Ecto neural progenitor cell (in vitro differentiated cells): ENCODE measurements around the gene FCF1.

Experiments
- DNase-seq: peaks from one replicate; pipeline ENCODE4 v3.0.0-alpha.2; 2018; ENCODE audit warnings: low spot score

FCF1 gene, protein sequence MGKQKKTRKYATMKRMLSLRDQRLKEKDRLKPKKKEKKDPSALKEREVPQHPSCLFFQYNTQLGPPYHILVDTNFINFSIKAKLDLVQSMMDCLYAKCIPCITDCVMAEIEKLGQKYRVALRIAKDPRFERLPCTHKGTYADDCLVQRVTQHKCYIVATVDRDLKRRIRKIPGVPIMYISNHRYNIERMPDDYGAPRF

DNA sequence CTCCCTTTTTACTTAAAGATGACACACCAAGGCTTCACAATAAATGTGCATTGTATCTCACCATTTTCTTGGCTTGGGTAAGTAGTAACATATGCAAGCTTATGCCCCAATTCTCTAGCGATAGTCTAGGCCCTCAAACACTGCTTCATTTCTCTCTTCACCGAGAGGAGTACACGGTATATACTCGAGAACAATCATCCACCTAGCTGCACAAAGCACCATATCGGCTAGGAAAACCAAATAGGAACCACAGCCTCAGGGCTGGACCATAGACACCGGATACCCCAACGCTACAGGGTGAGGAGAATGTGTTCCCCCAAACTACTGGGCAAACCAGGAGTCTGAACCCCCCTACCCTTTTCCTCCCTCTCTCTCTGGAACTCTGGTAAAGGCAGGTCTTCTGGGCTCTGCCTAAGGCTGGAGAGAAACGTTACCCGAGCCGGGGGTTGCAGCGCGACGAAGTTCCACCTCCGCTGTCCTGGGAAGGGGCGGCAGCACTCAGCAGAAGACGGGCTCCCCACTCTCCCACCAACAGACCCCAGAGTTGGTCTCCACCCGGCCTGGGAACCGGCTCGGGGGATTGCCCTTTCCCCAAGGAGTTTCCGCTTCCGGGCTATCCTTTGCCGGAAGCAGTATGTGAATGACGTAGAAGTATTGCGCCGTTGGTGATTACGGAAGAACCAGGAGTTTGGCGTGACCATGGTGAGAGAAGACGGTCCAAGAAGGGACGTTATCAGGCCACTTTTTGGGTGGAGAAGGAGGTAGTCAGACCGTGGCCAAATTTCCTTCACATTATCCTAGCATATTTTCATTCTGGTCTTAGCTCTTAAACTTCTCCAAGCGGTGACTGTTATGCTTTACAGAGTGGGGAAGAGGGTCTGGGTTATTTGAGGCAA, at the start of gene FCF1, which contains the start of gene AREL1:
FCF1 (plus strand) TSS at position 646 of the 896 bp plus-strand sequence; CDS start at position 700, 54 bp downstream.
AREL1 (minus strand) TSS at position 582 of the 896 bp plus-strand sequence. CDS start 27,465 bp downstream, outside the sequence.
- peak; percentile 86 for DNase-seq

DNA sequence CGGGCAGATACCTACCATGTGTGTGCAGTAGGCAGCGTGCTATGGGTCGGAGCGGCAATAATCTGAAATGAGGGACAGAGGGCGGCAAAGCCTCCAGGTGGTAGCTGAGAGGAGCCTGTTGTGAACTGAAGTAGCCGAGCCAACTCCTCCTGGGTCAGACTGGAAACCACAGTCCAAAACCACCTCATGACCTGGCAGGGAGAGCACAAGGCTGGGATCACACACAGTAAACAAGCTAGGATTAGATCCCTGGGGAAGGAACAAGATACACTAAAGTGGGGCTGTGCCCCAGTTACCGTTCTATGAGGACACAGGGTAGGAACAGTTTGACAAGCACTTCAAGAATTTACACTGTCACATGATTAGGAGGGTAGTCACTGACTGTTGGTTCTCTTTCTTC, 49.1 kb upstream of the FCF1 start:
- DNase-seq, result no peak

DNA sequence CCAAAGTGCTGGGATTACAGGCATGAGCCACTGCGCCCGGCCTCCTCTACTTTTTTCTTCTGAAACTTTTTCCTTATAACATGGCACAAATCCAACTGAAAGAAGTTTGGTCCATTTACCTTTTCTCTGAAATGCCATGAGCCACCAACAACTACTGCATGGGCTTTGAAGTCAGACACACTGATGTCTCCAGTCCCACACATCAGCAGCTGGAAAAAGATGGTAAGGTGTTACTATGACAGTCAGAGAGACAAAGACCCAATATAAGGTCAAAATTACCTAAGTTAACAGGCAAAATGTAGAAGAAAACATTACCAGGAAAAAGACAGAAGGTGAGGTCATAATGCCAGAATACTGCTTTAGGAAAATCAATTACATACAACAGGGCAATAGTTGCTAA, 48.2 kb upstream of the FCF1 start:
- DNase-seq, result no peak

DNA sequence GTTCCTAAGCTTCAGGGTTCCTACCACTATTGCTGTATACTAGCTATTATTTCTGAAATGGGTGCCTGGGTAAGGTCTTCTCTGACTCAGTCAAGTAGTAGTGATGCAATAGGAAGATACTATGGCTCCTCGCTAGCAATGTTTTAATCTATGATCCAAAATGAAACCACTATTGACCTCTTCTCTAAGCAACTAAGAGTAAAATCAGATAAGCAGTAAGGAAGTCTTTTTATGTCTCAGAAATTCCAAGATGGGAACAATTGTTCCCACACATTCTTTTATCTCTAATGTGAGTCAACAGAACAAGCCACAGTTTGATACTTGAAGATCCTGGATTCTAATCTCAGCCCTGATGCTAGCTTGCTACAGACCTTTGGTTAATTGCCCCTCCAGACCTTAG, 45.2 kb upstream of the FCF1 start:
- DNase-seq, result no peak

DNA sequence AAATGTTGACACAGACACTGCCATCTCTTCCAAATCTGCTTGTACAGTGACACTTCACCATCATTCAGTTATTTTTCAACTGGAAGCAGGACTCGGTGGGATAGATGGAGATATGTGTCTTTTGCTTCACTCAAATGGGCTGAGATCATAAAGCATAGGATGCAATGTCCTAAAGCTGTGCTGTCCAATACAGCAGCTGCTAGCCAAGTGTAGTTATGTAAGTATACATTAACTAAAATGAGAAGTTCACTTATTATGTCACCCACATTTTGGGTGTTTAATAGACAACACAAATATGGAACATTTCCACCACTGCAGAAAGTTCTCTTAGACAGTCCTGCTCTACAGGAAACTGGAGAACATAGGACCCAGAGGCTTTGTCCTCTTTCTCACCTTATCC, 43.7 kb upstream of the FCF1 start:
- DNase-seq, result no peak

DNA sequence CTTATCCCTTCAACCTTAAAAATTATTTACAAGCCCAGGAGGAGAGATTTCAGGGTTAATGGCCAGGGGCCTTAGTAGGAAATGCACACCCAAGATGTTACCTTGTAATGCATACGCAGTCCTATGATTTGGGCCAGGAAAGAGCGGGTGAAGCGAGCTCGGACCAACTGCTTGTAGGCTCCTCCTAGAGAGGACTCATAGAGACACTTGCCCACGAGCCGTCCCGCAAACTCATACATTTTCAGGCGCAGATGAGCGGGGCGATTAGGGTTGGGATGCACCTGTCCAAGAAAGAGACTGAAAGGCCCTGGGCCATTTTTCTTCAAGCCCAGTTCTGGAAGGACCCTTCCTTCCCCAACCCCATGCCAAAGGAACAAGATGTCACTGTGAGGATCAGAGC, 43.1 kb upstream of the FCF1 start:
- DNase-seq, result no peak

DNA sequence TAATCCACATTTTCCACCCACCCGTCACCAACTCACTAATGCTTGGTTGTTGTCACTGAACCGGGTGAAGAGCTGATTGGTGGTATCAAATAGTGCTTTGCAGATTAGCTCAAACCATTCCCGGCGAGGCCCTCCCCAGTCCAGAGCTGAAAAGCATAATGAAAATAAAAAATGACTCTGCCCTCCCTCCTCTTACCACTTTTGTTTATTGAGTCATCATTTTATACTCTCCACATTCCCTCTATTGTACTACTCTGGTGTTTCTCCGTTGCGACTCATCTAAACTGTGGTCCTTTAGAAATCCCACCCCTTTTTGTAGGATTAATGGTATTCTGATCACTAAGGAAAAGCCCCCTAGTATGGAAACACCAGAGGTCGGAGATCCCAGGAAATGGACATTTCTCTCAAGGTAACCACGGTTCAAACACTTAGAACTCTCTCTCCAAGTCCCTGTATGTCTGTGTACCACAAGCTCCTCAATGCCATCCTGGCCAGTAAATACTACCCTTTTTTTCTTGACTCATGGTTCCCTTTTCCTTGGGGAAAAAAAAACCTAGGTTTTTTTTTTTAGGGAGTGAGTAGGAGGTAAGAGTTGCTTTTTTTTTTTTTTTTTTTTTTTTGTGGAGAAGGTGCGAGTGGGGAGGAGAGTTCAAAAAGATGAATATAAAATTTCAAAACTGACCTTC, 42.1 kb upstream of the FCF1 start:
- no peak for DNase-seq

DNA sequence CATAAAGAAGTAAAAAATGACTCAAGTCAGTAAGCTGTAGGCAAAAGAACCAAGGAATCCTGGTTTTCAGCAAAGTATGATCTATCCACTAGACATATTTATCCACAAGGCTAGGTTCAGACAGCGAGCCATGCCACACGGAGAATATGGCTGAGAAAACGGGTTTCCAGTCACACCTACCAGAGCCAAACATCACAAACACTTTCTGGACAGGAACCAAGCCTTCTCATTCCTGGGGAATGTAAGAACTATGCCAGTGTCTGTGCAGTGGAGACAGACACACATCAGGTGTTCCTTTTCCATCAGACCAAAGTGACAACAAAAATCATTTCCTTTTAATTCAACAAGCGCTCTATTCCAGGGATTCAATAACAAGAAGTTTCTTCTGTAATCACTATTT, 41.2 kb upstream of the FCF1 start:
- no peak for DNase-seq

DNA sequence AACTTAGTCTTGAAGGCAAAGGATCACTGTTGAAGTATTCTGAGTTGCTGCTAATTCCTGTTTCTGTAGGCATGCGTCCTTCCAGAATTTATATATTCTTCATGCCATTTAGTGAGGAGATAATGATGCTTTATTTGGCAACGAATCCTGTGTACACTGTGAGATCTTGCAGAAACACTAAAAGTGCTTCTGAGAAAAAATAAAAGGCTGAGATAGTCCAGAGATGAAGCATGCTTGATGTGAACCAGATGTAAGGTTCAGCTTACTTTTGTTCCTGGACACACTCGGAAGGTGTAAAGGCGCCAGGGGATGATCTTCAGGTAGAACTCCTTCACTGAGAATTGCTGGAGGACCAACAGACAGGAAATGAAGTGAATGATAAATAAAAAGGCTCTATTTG, 39.2 kb upstream of the FCF1 start:
- no peak for DNase-seq

DNA sequence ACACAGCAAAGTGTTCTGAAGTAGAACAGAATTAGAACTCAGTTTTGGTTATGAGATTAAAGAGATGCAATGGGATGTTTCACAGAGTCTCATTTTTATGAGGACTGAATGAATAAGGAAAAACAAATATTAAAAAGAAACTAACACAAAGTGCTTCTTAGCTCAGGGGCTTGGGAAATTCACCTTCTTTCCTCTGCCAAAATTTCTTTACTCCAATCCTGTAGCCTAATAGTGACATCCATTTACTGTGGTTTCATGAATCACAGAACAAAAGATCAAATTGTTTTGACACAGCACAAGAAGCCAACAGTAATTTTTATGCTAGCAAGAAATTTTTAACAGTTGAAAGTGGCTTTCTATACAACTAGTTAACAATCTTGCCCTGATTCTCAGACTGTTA, 37.7 kb upstream of the FCF1 start:
- no peak for DNase-seq

DNA sequence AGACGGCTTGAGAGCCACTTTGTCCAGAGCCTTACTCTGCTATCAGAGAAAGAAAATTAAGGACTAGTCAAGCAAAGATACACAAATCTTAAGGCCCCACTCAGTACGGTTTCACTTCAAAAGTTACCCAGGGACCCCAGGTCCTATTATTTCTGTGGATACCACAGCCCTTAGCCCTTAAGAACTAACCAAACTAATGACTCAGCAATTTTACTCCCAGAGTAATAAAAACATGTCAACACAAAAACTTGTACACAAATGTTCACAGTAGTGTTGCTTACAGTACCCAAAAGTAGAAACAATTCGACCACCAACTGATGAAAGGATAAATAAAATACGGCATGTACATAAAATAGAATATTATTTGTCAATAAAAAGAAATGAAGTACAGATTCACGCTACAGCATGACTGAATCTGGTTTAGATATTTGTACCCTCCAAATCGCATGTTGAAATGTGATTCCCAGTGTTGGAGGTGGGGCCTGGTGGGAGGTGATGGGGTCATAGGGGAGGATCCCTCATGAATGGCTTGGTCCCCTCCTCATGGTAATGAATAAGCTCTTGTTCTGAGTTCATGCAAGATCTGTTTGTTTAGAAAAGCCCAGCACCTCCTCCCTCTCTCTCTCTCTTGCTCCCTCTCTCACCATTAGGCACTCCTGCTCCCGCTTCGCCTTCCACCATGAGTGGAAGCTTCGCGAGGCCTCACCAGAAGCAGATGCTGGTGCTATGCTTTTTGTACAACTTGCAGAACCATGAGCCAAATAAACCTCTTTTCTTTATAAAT, 30.6 kb upstream of the FCF1 start:
- DNase-seq, result no peak

DNA sequence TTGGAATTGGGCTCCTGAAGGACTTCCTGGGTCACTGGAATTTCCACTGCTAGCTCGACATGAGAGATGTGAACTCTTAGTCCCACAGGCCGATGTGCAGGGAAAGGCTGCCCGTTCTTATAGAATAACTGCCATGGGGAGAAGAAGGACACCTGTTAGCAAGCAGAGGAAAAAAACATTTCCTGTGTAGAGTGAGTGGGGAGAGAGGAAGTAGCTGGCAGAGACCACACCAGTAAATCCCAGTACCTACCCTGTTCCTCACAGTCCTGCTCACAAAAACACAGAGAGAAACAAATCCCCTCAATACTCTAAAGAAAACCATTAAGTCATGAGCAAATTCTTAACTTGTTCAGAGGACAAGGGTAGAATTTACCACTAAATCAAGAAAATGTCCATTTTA, 29.5 kb upstream of the FCF1 start:
- DNase-seq, result no peak

DNA sequence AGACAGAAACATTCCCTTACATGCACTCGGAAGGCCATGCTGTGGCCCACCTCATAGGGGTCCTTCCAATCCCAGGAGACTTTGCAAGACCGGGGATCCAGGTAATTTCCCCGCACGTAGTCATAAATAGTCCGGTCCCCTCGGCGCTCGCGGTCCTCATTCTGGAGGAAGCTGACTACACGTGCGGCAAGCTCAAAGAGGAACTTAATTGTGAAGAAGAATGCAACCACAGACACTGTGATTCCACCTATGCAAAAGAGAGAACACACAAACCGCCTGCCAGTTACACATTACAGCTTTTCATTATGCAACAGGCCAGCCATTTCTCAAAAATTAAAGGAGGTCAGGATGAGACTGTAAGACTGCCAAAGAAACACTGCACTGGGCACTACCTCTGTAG, 28.5 kb upstream of the FCF1 start:
- DNase-seq, result no peak

DNA sequence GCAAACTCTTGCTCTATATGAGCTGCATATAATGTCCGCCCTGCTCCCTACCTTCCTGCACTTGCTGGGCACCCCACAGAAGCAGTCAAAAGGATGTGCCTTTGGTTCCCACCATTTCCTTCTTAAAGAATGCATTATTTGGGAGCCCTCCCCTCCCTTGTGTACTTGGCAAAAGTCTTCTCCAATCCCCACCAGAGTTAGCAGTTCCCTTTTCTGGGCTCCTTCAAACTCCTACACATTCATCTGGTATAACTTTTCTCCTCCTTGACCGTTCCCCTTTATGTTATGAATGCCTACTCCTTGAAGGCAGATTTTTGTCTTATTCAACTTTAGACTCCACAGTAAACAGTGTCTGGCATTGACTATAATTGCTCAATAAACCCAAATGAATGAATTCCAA, 27.9 kb upstream of the FCF1 start:
- no peak for DNase-seq

DNA sequence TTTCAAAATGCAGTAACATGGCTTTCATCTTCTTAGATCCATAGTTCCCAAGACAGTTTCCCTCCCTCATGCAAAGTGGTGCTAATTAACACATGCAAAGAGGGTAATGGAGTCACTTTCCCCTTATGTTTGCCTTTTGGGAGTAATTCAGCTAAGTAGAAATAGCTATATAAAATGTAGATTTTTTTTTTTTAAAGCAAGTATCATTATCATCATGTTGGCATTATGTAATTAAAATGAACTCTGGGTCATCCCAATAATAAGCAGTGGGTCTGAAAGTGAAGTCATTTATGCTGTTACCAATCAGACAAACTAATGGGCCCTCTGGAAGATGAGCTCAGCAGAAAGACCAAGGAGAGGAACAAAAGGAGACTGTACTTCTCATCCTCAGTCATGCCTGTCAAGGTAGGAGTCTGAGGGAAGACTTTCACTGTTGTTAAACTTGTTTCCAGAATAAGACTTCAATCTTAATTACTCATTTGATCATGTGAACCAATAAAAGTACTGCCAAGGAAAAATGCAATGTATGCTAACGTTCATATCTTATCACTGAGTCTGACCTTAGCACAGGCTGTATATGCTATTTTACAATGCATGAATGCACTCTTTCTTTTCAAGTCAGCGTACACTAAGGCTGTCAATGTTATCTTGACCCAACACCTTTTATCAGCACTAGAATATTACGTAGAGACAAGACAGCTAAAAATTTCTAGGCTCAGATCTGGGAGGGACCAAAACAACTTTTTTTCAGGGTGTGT, 26.8 kb upstream of the FCF1 start:
- no peak for DNase-seq

DNA sequence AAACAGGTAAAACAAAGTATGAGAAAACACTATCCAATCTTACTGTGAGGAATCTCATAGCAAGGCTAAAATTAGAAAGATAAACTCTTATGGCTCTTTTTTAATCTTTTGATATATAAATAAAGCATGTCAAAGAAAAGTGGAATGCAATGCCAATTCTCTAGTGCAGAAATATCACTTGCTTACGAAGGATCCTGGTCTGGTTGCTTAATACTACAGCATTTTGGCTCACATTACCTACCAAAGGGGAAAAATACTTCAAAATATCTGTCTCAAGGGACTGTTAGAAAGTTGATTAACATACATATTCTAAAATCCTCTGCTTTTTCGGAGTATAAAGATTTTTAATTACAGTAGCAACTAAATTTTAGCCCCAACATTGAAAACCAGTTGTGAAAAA, 21.5 kb upstream of the FCF1 start:
- no peak for DNase-seq

DNA sequence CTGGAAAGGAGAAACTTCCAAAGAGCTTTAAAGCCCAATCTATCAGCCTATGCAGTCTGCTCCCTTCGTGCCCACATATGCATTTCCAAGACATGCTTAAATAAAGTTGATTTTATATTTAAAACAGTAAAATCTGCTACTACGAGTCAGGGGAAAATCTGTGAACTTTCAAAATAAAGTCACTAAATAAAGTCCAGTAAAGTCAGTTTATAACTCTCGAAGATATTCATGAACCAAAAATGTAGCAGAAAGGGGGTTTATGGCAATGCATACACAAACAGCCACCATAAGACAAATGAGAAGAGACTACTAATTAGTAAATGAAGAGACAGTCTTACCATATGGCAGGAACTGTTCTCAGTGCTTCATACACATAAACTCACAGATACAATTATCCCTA, 19.8 kb upstream of the FCF1 start:
- no peak for DNase-seq

DNA sequence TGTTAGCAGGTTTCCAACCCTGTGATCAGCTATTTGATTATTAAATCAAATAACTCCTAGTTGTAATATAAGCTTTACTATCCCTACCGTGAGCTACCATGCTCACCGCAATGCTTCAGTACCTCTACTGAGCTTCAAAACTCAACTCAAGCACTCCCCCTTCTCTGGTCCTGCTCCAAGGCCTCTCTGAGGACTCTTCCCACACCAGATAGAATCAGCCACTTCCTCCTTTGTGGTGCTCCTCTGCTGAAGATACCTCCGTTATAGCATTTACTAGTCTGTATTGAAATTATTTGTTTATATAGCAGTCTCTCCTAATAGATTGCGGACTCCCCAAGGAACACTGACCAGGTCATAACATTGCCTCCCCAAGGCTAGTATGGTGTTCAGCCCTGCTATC, 17.5 kb upstream of the FCF1 start:
- DNase-seq, result no peak

DNA sequence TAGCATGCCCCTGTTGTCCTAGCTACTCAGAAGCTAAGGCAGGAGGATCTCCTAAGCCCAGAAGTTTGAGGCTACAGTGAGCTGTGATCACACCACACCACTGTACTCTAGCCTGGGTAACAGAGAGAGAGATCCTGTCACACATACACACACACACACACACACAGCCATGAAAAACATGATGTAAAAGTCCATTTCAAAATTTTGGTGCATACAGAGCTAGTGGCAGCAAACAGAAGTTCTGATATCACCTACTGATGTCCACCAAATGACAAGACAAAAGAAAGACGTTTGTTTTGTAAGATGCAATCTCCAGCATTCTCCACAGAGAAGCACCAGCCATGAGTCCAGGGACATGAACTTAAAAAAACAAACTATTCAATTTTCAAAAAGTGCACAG, 15.9 kb upstream of the FCF1 start:
- DNase-seq, result no peak

DNA sequence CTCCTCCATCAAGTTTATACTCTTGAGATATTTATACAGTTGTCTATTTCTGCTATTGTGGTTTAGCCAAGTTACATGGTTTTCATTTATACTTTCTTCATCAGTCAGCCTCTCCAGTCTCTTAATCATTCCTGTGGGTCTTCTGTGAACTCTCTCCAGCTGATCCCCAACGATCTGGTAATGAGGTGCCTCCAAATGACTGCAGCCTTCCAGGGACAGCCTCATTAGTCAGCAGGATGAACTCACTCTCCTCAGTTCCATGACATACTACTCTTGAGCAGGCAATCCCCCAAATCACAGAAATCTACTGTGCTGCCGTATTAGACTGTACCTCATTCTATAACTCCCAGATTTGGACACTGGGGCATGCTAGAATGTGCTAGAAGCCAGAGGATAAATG, 15.4 kb upstream of the FCF1 start:
- DNase-seq, result no peak

DNA sequence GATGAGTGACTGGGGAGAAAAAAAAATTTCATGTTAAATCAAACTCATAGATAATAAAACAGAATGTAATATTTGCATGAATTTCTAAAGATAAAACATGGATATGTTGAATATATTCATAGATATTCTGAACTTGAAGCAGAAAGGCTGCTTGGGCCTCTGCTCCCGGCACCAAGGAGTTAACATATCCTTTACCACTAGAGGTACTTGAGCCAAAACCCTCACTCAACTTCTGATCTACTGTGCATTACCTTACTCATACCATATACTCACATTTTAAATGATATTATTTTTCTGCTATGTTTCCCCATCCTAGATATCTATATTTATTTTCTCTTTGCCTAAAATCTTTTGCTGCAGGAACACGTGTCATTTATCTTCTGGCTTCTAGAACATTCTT, 15.0 kb upstream of the FCF1 start:
- DNase-seq, result no peak

DNA sequence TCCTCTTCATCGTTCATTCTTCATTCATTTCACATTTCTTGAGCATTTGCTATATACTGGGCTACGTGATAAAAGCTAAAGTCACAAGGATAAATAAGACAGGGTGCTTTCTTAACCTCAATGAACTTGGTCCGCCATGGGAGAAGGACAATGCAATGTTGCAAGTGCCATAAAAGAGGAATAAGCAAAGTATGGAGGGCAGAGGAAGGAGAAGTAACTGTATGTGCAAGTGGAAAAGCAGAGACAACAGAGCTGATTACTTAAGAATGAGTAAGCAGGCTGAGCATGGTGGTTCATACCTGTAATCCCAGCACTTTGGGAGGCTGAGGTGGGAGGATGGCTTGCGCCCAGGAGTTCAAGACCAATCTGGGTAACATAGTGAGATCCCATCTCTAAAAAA, 14.5 kb upstream of the FCF1 start:
- DNase-seq, result no peak
